C4-2B (cell line): ENCODE results near the gene DLL3.

Experiments
- H3K27ac ChIP-seq: fragments of 450-650 bp; 2 replicates; pipeline ENCODE4 v1.5.1; 2017
- ZFX ChIP-seq: fragments of 450-650 bp; IDR thresholded peaks from 2 replicates; pipeline ENCODE4 v1.6.1; 2017
- TF ChIP-seq, protein P1 (sequence below): fragments of 450-650 bp; conservative IDR thresholded peaks from 2 replicates; pipeline ENCODE4 v1.5.1; 2017; ENCODE audit warnings: mild to moderate bottlenecking

DLL3 gene

DNA sequence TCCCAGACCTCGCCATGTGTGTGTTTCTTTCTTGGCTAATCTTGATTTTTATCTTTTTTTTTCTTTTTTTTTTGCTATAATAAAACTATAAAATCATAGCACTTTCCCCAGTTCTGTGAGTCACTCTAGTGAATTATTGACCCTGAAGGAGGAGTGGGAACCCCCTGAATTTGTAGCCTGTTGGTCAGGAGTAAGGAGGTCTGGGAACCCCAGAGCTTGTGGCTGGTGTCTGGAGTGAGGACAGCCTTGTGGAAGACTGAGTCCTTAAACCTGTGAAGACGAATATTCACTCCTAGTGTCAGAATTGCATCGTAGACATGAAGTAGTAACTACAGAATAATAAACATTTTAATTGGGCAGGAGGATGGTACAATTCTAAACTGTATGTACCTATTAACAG lies 26.5 kb downstream of the DLL3 start:
- TF ChIP-seq, protein P1, sequence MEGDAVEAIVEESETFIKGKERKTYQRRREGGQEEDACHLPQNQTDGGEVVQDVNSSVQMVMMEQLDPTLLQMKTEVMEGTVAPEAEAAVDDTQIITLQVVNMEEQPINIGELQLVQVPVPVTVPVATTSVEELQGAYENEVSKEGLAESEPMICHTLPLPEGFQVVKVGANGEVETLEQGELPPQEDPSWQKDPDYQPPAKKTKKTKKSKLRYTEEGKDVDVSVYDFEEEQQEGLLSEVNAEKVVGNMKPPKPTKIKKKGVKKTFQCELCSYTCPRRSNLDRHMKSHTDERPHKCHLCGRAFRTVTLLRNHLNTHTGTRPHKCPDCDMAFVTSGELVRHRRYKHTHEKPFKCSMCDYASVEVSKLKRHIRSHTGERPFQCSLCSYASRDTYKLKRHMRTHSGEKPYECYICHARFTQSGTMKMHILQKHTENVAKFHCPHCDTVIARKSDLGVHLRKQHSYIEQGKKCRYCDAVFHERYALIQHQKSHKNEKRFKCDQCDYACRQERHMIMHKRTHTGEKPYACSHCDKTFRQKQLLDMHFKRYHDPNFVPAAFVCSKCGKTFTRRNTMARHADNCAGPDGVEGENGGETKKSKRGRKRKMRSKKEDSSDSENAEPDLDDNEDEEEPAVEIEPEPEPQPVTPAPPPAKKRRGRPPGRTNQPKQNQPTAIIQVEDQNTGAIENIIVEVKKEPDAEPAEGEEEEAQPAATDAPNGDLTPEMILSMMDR = no peak
- no peak for TF ChIP-seq ZFX

DNA sequence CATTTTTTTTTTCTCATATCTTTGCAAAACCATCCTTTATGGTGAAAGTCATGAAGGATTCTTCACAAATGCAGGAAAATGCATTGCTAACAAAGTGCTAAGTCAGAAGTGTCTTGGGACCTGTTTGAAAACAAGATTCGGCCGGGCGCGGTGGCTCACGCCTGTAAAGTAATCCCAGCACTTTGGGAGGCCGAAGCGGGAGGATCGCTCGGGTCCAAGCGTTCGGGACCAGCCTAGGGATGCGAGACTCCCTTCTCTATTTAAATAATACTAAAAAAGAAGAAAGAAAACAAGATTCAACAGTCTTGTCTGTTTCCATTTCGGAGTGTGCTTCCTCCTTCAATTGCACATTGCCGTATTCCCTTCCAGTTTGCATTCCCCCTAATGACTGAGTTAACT lies 33.1 kb downstream of the DLL3 start:
- TF ChIP-seq, protein P1 = no peak
- TF ChIP-seq ZFX = no peak
- H3K27ac ChIP-seq = peak overlapping the region; percentile 64

More for the DNA sequence above, 26.5 kb downstream of the DLL3 start:
- no peak overlapping the region for H3K27ac ChIP-seq

DNA sequence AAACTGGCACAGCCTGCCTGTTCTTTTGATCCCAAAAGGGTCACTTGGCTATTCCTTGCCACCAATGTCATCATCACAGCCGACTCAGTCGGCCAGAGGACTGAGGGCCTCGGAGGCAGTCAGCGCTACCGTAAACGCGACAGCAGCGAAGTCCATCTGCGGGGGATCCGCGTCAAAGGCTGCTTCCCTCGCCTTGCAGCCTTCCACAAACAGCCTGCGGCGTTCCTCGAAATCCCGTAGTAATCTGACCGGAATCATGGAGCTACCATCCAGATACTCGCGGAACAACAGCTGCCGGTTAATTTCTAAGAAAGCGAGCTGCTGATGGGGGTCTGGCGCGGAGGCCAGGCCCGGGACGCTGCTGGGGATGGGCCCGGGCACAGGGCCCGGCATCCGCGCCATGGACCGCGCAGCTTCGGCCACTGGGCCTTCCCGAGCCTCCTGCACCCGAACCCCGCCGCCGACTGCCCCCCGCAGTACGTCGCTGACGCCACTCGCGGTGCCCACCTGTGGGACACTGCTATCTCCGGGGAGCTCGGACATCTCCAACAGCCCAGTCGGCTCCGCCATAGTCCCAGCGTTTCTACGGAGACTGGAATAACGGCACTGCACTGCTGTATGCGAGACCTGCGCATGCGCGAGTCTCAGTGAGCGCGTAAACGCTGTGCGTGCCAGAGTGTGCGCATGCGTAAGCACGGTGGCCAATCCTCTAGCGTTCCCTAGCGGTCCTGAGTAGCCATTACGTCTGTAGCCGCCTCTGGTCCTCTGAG lies 33.7 kb downstream of the DLL3 start, which contains the start of gene EID2B:
EID2B (minus strand) TSS at position 620 of the 770 bp plus-strand sequence; CDS start at position 570, 50 bp downstream.
- H3K27ac ChIP-seq = peak within 1 kb of the TSS; percentile 64
- peak; percentile 92 for TF ChIP-seq ZFX
- TF ChIP-seq, protein P1 = peak; percentile 99

DNA sequence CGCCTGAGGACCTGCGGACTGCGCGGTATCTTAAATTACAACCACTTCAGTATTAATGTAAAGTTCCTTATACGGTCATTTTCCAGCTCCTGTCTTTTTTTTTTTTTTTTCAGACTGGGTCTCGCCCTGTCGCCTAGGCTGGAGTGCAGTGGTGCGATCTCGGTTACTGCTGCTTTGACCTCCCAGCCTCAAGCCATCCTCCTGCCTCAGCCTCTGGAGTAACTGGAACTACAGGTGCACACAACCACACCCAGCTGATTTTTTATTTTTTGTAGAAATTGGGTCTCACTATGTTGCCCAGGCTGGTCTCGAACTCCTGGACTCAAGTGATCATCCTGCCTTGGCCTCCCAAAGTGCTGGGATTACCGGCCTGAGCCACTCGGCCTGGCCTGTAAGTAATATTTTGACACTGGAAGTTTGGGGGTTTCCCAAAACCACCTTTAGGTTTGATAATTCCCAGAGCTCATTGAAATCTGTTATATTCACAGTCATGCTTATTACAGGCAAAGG lies 34.3 kb downstream of the DLL3 start:
- H3K27ac ChIP-seq = no peak overlapping the region; the same call in 1 of the 2 replicates
- TF ChIP-seq, protein P1 = peak; percentile 80
- TF ChIP-seq ZFX = no peak

DNA sequence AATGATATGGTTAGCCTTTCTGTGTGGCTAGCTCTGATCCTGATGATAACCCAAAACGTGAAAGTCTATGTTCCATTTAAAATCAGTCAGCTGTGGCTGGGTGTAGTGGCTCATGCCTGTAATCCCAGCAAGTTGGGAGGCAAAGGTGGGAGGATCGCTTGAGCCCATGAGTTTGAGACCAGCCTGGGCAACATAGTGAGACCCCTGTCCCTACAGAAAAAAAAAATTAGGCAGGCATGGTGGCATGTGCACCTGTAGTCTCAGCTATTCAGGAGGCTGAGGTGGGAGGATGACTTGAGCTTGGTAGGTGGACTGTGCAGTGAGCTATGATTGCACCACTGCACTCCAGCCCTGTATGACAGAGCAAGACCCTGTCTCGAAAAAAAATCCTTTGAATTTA lies 35.0 kb downstream of the DLL3 start:
- H3K27ac ChIP-seq = no peak overlapping the region
- no peak for TF ChIP-seq ZFX
- TF ChIP-seq, protein P1 = no peak

DNA sequence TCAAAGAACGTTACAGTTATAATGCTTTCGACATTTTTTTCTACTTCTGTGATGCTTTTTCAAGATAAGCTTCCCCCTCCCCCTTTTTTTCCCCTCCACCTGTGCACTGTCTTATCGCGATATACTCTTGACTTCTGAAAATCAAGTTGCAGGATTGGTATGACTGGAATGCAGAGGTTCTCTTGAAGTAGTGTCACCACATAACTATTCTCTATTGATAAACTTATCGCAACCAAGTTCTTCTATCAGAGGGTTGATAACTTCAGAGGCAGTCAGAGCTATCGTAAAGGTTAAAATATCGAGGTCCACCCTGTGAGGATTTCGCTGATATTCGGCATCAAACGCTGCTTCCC lies 40.4 kb downstream of the DLL3 start:
- TF ChIP-seq, protein P1 = no peak
- TF ChIP-seq ZFX = no peak
- H3K27ac ChIP-seq = peak overlapping the region; percentile 84

DNA sequence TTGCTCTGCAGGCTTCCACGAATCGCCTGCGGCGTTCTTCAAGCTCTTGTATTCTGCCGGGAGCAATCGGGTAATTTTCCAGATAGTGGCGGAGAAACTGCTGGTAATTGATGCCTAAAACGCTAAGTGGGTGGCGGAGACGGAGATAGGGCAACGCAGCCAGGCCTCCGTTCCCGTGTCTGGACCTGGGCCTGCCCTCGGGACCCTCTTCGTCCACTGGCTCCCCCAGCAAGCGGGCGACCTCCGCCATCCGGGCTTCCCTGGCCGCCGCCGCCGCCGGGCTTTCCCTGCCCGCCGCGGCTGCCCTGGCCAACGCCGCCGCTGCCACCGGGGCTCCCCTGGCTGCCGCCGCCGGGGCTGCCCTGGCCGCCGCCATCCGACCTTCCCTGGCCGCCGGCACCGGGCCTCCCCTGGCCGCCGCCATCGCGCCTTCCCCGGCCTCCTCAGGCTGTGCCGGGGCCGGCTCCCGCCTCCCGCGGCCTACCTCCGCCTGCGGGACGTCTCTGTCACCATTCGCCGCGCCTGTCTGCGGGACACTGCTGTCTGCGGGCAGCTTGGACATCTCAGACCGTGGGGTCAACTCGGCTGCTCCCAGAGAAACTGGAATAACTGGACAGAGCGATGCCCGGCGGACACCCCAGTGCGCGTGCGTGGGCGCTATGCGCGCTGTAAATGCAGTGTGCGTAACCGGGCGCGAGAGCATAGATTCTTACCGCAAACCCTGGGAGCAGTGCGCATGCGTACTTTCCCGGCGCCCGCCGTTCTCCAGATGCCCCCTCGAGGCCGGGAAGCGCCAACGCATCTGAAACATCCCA lies 41.0 kb downstream of the DLL3 start, which contains the start of gene EID2:
EID2 (minus strand) TSS at position 644 of the 815 bp plus-strand sequence; CDS start at position 562, 82 bp downstream.
- TF ChIP-seq, protein P1 = peak; percentile 95
- TF ChIP-seq ZFX = peak; percentile 93
- peak within 1 kb of the TSS; percentile 84 for H3K27ac ChIP-seq
